ENCODE results near the gene MAML2. TPM values are rescaled to one million over a fixed set of nuclear protein-coding genes. Genes with fewer than 3 reads are reported as not detected.

The MAML2 gene
- total RNA-seq, 1 donor from 2014 or later, result 11.2 TPM

DNA sequence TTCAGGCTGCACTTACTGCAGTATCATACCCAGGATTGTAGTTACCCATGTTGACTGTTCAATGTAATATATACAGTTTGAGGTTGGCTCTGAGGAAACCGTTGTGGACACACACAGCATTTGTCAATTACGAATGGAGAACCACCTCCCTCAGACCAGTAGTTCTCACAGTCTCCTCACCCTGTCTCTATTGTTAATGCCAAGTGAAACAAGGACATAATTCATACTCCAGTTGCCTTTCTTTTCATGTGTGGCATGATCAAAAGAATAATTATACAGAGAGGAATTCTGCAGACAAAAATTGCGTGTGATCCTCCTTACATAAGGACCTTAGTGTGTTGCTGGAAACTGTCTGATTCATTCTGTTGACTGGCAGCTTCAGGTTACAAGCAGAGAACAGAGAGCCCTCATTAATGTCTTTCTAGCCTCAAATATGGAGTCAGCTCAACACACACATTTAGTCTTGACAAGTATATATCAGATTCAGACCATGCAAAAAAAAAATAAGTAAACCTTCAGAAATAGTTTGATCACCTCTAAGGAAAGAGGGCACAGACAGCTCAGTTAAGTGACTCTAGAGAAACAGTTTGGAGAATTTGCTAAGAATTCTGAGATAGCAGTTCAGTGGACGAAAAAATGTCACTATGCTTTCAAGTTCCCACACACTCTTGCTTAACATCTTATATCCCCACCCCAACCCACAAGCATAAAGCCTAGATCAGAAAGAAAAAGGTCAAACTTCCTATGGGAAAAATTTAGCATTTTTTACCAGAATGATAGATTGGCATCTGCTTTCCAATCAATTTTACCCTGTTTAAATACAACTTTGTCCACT is 96.1 kb downstream of the MAML2 start:
- intact Hi-C loops (cut with micrococcal nuclease), result no loop called here

DNA sequence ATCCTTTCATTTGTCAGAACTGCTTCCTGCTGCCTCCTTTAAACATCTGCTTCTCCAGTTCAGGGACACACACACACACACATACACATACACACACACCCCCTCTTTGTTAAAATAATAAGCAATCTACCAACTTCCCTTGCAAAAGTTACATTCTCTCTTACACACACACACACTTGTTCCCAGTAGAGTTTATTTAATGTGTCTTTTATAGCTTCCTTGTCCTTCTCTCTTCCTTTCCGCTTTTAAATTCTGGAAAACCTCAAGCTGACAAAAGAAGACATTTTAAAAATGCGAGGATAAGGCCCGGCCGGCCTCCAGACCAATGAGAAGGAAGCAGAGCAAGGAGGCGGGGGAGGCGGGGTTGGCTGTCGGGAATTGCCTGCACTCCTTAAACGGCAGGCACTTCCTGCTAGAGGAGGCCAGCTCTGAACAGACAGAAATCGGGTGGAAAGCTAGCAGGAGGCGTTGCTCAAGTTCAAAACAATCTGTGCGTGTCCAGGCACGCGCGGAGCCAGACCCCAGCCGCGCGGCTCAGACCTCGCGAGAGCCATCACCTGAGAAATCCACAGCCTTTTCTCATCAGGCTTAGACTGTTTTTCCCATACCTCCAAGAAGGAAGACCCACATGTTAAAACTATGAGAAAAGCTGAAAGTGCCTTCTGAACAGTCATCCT is 99.9 kb downstream of the MAML2 start:
- intact Hi-C loops (cut with micrococcal nuclease), result loop anchor here (1.0 to 5.0 kb wide), 6 partner anchors 11 to 149 kb away; partner anchors contain the start of gene JRKL

DNA sequence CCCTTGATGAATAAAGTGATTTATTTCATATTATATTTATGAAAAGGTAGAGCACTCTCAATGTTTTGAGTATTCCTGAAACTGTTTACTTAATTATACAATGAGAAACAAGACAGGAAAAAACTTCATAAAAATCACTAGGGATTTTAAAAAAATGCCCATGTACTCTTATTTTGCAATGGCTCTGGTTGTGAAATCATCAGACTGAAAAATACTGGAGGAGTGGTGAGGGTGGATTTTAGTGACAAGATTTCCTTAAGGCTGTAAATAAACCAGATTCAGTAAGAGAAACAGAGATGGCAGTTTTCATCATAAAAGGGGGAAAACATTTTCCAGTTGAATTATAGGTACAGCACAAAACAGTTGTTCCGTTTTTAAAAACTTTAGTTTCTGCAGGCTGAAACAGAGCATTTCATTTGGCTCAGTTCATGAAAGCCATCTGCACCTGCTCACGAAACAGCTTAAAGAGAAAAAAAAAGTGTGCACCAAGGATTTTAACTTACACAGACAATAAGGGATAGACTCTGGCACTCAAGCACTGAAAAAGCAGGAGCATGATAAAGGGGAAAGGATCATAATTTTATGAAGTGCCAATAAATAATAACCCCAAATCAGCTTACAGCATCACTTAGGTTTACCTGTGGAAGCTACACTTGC is 100.7 kb downstream of the MAML2 start:
- intact Hi-C loops (cut with micrococcal nuclease), result loop anchor here (2.0 to 5.0 kb wide), 4 partner anchors 16 to 150 kb away; partner anchors contain the start of gene JRKL

DNA sequence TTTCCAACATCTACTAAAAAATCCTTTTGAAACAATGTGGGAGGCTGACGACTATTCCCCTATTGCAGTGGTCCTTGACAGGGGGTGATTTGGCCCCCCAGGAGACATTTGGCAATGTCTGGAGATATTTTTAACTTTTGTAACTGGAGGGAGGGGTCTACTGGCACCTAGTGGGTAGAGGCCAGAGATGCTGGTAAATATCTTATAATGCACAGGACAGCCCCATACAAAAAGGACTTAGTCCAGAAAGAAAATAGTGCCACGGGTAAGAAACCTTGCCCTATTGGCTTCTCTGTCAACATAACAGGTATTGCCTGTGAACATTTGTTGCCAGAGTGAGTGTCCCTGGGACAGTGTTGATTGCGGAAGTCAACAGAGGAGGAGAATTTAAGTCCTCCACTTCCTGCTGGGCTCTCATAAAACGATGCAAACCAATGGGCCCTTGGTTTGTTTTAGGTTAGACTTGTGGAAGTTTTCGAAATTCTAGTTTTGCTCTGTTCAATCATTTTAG is 101.6 kb downstream of the MAML2 start:
- intact Hi-C loops (cut with micrococcal nuclease), result loop anchor here (1.0 to 5.0 kb wide), 2 partner anchors 151 to 186 kb away; partner anchors contain the start of gene JRKL

DNA sequence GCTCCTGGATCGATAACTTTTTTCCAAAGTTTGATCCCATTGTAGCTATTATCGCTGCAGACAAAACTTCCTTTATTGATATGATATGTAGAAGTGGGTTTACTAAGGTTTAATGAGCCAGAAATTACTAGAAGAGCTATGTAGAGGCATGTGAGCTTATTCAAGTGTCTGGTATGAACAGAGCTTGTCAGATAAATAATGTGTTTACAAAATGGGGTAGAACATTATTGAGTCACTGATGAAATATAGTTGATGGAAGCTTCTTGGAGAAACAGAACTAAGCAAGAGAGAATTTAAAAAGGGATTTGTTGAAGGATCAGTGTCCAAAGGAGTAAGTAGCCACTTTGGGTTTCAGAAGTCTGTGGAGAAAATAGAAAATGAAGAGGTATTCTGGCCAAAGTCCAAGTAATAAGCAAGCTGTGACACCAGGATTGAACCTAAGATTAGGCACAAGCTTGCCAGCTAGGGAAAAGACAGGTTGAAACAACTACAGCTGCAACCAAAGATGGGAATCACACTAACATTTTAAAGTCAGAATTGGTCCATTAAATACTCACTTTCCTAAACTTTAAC is 104.3 kb downstream of the MAML2 start:
- intact Hi-C loops (cut with micrococcal nuclease), result no loop called here

DNA sequence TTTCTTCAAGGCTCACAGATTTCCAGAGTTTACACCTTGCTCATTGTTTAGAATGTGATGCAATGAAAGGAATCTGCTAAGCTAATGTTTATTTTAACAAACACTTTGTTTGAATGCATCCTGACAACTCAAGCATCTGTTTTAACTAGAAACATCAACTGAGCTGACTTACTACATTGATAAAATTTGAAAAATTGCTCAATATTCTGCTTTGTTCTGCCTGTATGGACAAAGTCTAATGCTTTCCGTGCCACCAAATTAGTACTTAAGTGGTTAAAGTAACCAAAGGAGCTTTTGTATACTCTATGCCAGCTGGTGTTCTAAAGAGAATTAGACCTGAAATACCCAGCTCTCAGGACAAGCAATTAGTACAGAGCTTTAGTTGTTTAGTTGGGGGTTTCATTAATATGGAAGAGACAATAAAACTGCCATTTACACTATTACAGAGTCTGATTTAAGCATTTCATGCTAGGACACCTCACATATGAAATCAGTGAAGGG is 105.2 kb downstream of the MAML2 start:
- intact Hi-C loops (cut with micrococcal nuclease), result no loop called here

DNA sequence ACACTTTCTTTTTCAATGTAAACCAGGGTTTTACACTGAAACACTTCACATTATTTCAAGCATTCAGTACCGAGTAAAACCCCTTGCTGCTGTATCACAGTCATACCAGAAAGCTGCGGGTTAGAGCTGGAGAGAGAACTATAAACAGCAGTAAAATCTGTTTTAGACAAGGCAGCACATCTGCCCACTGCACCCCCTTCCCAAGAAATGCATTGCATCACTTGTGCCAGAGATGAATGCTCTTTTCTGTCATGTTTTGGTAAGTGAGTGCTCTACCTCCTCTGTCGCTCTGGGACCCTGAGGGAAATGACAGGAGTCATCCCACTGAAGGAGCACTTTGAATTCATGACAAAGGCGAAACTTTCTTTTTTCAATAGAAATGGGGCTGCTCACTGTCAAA is 107.2 kb downstream of the MAML2 start:
- intact Hi-C loops (cut with micrococcal nuclease), result loop anchor here (2.0 kb wide), 1 partner anchor 21 kb away; no protein-coding TSS in a partner anchor

DNA sequence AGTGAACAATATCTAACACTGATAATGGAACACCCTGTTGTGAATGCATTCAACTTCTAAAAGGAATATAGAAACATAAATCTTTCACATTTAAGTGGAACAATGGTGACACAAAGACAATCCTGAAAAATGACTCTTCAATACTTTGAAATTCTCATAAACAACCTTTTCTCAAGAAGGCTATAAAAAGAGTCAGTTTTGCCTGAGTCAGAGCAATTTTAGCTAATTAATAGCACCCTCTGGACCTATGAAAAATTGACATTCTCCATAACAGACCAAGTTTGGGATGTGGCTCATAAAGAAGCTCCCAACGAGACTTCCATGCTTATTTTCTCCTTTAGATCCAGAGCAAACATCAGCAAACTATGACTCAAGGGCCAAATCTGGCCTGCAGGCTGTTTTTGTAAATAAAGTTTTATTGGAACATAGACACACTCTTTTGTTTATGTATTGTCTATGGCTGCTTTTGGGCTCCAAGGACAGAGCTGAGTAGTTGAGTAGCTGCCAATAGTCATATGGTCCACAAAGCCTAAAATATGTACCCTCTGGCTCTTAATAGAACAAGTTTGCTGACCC is 108.0 kb downstream of the MAML2 start:
- intact Hi-C loops (cut with micrococcal nuclease), result loop anchor here (2.0 kb wide), 1 partner anchor 20 kb away; no protein-coding TSS in a partner anchor

DNA sequence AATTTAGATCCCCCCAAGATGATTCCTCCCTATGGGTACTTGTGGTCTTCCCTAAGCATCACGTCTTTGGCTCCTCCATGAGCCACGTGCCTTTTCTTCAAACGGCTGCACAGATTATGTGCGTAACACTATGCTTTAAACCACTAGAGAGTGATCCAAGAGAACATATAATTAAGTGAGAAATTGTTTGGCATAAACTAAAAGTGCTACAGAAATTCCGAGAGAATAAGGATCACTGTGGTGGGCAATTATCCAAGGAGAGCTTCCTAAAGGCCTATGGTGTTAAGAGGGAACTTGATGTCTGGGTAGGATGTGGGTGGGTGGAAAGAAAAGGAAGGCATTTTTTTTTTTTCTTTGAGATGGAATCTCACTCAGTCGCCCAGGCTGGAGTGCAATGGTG is 110.9 kb downstream of the MAML2 start:
- intact Hi-C loops (cut with micrococcal nuclease), result no loop called here

DNA sequence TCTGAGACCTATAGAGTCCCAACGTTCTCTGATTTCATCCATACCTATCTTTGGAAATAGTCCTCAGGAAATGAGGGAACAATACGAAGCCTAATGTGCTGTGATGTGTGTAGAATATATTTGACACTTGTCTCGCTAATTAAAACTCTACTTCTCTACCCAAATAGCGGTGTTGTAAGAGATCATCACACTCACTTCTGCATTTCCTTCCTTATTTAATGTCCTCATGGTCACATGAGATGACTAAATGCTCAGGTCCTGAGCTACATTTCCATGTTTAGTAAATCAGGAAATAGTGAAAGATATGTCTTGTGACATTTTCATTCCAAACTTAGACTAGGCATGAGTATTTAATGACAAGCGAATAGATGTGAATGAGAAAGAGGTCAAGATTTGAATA is 112.3 kb downstream of the MAML2 start:
- intact Hi-C loops (cut with micrococcal nuclease), result no loop called here

DNA sequence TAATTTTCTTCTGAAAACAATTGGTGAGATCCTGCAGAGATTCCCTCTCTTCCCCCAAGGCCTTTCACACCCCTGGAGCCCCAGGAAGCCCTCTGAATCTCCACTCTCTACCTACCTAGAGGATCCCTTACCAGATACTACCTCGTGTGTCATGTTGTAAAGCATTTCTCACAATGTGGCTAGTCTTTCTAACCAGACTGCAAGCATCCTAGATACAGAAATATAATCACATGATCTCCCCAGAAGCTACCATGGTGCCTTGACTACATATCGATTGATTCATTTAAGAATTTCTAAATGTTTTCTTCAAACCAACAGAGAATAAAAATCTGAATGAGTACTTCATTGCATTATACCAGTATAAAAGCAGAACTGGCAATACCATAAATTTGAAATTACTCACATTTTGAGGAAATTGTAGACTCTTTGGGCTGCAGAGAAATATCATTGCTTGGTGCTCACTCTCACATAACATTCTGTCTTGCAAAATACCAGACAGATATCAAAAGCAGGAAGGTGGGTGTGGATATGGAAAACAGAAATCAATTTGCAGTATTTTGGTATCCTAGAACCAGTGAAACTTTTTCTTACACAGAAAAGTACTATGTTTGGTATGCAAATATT is 113.5 kb downstream of the MAML2 start:
- intact Hi-C loops (cut with micrococcal nuclease), result no loop called here

DNA sequence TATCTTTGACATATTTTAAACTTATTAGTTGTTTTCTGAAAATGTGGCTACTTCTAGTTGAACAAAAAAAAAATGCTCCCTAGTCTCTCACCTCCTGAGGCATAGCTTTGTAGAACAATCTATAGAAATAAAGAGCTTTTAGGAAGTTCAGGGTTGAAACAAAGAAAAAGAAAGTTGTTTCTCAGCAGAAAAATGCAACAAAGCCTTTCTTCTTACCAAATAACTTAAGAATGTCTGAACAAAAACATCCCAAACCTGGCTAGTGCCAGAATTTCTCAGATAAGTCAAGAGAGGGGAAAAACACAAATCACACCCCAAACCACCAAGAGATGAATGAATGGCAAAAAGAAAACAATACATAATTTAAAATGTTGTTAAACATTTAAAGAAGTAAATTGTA is 114.1 kb downstream of the MAML2 start:
- intact Hi-C loops (cut with micrococcal nuclease), result no loop called here

DNA sequence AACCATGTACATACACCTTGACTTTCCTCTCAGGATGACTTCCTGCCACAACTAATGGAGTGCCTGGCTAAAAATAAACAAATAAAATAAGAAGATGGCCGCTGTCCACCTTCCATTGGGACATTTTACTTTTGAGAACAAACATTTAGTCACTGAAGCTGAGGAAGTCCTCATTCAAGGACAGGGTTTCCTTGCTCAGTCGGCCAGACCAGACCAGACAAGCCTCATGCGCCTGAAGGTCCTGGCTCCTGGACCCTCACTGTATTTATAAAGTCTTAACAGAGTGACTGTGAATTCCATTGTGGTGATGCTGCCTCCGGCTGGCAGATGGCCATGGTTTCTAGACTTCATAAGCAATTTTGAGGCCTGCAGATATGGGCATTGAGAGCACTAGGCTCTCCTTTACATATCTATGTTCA is 114.5 kb downstream of the MAML2 start:
- intact Hi-C loops (cut with micrococcal nuclease), result no loop called here

DNA sequence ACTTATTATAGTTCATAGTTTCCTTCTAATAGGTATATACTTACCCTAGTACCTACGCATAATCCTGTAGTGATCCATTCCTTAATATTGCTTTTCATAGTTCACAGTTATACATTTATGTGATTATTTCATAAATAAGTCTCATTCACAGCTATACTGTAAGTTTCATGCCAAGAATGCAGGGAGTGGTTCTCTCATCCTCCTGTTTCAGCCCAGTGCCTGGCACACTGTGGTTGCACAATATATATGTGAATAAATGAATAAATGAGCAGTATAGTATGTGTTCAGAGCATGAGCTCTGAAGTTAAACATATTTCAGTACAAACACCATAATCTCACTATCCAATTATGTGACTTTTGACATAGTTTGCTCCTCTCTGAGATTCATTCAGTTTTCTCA is 115.8 kb downstream of the MAML2 start:
- intact Hi-C loops (cut with micrococcal nuclease), result no loop called here

DNA sequence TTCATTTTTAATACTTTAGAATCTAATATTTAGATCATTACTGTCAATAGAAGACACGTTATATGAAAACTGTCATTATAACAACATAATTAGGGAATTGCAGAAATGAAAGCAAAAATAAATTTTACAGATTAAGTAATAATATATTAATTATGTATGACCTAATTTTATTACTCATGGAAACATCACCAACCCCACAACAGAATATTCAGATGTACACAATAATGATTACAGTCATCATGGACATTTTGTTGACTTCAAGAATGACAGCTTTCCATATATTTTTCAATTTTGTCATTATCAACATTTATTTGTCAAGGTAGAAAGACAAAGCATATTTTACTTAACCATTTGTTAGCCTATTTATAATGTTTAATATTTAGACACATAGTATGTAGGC is 119.9 kb downstream of the MAML2 start:
- intact Hi-C loops (cut with micrococcal nuclease), result no loop called here

DNA sequence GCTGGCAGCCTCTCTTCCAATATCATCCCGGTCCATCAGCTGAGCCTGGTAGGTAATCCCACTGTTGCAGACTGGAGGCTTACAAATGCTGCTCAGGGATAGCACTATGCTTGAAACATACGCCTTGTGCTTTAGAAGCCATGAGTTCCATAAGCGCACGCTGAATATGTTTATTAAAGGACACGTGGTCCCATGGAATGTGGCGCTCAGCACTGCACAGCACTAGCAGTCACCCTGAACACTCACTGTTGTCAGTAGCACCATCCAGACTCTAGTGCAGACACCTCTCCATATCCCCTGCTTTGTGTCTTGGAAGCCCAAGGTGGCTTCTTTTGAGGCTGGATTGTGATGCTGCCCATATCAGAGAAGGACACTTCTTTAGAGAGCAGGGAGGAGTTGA is 120.9 kb downstream of the MAML2 start:
- intact Hi-C loops (cut with micrococcal nuclease), result no loop called here

DNA sequence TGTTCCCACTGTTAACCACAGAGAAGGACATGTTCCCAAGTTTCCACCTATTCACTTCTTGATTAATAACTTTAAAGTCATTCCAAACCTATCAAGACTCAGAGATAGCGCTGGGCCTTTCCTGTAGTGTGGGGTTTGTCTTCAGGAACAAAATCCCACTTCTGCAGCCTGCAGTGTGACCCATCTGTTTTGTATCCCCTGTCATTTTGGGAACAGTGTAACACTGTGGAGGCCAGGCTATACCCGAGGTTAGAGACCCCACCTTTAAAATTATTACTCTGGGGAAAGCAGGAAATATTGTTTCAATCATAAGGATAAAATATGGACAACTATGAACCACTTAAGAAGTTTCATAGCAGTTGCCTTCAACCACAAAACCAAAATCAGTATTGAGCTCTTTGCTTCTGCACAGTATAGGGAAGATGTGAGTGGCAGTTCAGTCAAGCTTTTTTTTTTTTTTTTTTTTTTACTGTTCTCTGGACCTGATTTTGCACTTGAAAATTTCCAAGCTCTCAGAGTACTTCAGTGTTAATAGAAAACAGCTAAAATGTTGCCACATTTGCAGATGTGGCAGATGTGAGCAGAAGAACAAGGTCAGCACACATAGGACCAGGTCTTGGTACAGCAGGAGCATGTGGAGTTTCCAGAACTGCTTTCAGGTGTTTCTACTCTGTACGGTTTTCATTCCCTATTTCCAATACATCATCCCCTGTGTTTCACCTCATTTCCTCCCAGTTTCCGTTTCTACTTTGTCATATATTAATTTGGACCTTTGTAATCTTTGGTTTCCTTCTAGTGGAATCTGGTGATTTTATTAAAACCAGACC is 121.5 kb downstream of the MAML2 start:
- intact Hi-C loops (cut with micrococcal nuclease), result no loop called here

DNA sequence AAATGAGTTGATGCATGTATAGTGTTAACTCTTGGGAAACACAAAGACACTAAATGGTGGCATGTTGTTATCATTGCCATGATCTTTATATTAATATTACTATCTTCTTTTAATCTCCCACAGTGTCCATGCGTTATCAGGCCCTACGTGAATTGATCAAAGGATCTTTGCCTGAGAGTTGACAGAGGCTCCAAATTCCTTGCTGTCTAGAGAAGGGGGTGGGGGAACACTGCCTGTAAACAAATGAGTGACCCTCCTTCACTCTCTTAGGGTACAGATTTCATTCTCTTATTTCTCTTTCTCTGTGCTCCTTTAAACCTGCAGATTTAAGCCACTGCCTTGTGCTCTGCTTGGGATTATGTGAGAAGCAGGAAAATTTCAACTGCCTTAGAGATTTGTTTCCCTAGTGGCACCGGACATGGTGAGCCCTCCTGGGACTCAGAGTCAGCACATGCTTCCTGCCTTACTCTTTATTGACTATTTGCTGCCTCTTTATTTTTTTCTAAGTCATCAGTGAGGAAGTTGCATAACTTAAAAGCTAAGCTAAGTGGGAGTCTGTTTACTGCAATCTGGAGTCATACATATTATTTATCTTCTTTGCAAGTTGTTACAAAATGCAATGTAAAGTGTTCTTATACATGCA is 122.9 kb downstream of the MAML2 start:
- intact Hi-C loops (cut with micrococcal nuclease), result no loop called here

DNA sequence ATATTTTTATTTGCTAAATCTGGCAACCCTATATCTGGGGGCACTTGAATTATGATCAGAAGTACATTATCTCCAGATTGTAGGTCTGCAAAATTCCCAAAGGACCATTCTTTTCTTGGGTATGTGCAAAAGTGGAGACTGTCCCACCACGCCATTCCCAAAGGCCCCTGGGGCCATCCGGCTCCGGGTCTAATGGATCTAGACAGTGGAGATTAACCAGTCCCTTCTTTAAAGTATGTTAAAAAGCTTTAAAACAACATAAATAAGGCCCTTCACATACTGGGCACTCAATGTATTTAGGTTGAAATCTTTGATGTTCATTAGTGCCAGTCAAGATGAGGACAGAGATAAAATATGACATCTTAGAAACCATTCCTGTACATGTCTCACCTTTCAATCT is 124.1 kb downstream of the MAML2 start:
- intact Hi-C loops (cut with micrococcal nuclease), result no loop called here
